Measurements from ENCODE around the gene SLC66A2.

DNA sequence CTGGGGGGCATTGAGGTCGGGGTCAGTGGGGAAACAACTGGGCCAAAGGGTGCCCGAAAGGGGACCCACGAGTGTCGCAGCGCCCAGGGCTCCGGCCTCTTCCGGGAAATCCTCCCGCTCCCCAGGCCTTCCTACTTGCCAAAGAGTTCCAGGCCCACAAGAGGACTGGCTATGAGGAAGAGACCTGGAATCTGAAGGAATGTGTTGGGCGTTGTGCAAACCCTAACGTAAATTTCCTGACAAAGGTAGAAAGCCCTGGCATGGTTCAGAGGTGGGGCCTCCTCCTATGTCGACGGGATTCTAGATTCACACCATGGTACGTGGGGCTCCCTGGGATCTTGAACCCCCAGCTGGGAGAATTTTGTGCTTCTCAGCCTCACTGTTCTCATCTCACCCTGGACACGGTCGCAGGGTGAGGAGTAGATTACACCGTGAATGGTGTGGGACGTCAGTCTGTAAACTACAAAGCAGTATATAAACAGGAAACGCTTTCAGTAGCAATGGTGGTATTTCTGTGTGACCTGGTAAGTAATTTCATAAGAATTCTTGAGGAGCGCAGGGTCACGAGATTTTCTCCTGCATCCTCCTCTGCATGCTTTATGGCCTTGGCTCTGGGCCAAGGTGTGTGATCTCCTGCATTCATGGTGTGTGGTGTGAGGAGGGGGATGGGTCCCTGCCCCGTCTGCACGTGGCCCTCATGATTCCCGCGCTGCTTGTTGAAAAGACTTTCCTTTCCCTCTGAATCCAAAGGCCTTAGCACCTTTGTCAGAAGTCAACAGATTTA is 13.9 kb upstream of the SLC66A2 start:
- TF ChIP-seq, protein P1, sequence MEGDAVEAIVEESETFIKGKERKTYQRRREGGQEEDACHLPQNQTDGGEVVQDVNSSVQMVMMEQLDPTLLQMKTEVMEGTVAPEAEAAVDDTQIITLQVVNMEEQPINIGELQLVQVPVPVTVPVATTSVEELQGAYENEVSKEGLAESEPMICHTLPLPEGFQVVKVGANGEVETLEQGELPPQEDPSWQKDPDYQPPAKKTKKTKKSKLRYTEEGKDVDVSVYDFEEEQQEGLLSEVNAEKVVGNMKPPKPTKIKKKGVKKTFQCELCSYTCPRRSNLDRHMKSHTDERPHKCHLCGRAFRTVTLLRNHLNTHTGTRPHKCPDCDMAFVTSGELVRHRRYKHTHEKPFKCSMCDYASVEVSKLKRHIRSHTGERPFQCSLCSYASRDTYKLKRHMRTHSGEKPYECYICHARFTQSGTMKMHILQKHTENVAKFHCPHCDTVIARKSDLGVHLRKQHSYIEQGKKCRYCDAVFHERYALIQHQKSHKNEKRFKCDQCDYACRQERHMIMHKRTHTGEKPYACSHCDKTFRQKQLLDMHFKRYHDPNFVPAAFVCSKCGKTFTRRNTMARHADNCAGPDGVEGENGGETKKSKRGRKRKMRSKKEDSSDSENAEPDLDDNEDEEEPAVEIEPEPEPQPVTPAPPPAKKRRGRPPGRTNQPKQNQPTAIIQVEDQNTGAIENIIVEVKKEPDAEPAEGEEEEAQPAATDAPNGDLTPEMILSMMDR (IDR thresholded peaks at IDR 0.05), result no peak
- peak in 1 of 2 donors; percentile 28 for TF ChIP-seq POLR2A (IDR thresholded peaks at IDR 0.05)

All from adrenal gland (tissue), 5 donors.